CD4-positive, alpha-beta T cell treated with Interleukin-21 for 1 hour (primary cell): ENCODE data around the gene PRKAG2.

Experiments
- DNase-seq: peaks from one replicate; pipeline ENCODE4 v3.0.0-alpha.2; 2020

PRKAG2 gene

GRCh38 chr7:151704960-151705635, 171.8 kb downstream of the PRKAG2 start:
- DNase-seq: no peak

- no peak for DNase-seq
Observed at GRCh38 chr7:151704299-151704959, 172.5 kb downstream of the PRKAG2 start.

DNA sequence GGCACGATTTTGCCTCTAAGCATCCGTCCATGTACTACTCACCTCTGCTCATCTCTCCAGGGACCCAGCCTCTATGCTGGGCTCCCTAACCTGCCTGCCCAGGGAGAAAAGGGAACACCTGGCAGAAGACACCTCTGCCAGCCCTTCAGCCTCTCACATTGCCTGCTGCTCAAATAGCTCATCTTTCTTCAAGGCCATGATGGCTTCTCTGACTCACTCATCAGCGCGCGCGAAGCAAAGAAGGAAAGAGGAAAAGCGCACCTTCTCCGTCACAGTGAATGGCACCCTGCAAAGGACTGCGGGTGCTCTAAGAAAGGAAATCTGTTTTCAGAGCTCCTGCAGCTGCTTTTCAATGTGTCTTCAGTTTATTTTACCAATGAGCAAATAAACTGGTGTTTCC, 174.0 kb downstream of the PRKAG2 start:
- DNase-seq: no peak

- DNase-seq: no peak
Observed at GRCh38 chr7:151700586-151701165, 176.2 kb downstream of the PRKAG2 start.

DNA sequence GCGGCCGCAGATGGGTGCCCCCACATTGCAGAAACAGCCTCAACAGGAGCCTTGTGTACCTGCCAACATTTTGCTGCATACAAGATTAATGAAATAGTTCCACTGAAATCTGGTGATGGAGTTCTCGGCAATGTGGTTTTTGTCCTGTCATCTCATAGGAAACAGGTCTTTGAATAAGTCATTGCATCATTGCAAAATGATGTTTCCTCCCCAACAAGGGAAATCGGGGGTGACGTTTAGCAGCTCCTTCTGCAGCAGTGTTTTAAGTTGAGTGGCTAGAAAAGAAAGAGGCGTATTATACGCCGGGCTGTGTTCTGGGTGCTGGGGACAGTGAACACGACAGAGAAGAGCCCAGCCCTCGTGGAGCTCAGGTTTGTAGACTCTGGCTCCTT, 177.0 kb downstream of the PRKAG2 start:
- no peak for DNase-seq

DNA sequence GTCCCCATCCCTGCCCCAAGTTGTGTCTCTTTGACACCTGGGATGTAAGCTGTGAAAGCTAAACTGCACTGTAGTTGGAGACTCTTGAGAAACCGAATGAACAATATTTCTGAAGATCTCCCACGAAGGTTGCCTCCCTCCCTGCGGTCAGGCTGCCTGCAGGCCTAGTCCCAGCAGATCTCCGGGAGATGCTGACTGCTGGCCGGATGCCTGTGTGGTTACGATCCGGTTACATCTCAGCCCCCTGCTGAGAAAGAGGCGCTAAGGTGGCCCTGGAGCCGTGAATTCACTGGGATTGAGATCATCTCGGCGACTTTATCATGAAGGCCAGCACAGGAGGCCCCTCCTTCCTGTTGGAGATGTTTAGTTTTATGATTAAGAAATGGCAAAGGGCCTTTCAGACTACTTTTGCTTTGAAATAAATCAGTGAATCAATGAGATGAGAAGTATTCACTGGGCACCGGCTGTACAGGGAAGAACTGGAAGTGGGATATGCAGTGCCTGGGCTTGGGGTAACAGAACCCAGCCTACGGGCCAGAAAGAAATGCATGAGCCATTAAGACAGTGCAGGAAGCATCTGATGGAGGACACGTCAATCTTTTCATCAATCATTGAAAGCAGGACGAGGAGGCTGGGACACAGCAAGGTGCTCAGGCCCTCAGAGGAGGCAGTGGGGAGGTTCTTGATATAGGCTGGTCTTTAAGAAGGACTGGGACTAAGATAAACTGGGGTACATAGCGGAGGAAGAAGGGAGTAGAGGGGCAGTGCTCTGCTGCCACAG, 177.6 kb downstream of the PRKAG2 start:
- no peak for DNase-seq

DNA sequence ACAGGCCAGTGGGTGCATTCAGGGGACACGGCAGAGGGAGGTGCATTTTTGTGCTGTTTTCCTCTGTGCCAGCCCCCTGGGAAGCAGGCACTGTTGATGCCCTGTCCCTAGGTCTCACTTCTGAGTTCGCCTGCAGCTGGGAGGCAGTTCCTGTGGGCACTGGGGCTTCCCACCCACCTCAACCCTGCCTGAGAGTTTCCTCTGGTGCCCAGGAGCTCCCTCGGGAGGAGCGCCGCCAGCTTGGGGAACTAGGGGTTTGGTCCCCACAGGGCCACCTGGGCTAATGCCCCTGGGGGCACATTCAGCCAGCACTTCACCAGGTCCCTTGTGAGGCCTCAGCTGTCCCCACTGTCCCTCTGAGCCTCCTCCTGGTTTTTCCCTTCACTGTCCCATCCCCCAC, 179.0 kb downstream of the PRKAG2 start:
- no peak for DNase-seq

DNA sequence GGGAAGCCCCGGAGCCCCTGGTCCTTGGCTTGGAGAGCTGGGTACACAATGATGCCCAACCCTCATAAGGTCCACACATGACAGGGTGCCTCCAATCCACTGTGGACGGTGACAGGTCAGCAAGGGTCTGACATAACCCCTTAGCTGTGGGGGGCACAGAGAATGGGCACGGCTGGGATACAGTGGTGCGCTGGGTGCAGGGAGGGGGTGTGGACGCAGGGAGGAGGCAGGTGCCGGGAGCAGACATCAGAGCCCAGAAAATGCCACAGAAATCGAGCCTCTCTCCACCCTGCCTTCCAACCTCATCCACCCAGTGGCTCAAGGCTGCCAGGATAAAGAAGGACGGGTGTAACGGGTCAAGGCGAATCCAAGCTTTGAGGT, 179.4 kb downstream of the PRKAG2 start:
- no peak for DNase-seq

DNA sequence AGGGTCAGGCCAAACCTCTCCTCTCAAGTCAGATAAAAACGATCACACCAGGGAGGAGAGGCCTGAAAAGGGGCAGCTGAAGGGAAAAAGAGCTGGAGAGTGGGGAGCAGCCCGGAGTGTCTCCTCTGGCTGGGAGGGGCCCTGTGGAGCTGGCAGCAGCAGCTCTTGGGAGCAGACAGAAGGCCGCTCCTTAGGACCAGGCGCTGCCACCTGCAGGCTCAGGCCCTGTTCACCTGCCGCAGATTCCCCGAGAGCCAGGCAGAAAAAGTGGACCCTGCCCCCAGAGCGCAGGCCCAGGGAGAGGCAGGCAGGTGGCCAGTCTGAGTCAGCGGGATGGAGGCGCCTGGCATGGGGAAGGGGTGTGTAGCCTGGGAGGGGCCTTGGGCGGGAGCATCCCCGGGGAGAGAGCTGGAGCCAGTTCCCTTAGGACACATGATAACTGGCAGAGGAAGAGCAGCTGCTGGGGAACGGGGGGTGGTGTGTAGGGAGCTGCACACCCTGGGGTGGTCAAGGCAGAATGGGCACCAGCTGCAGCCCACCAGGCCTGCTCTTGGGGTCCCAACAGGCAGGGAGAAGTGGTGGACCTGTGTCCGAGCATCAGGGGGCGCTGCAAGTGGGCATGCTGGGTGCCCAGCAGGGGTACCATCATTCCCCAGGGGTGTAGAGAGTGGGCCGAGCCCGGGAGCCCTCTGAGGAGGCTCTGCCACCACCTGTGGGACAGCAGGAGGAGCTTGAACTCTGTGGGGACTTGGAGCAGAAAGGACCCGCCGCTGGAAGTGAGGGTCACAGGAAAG, 180.0 kb downstream of the PRKAG2 start:
- DNase-seq: no peak

GRCh38 chr7:151695951-151696541, 180.9 kb downstream of the PRKAG2 start:
- DNase-seq: no peak

DNA sequence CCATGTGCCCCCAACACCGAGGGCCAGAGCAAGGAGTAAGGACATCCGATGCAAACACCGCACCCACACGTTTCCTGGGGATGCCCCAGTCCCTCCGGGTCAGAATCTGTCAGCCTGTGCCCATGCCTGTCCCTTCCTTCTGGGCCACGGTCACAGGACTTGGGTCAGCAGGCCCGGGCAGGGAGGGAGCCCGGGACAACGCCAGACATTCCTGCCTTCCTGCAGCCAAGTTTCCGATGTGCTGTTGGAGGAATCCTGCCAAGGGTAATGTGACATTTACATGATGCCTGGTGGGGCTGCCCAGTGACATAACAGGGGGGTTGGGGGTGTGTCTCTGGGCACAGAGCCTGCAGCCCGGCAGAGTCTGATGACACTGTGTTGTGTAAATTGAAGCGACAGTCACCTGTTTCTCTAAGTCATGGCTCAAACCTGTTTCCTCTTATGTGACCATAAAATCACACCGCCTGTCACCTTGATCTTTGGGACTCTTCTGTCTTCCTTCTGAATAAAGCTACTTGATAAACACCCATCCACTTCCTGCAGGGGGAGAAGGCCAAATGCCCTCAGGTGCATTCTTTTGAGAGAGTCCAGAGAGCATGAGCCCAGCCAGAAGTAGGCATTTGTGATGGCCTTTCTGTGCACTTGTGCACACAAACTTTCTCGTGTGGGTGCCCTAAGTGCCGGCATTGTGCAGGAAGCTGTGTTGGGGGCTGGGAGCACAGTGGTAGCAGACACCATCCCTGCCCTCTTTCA, 181.9 kb downstream of the PRKAG2 start:
- DNase-seq: no peak

- DNase-seq: no peak
Observed at GRCh38 chr7:151694441-151694827, 182.5 kb downstream of the PRKAG2 start.

DNA sequence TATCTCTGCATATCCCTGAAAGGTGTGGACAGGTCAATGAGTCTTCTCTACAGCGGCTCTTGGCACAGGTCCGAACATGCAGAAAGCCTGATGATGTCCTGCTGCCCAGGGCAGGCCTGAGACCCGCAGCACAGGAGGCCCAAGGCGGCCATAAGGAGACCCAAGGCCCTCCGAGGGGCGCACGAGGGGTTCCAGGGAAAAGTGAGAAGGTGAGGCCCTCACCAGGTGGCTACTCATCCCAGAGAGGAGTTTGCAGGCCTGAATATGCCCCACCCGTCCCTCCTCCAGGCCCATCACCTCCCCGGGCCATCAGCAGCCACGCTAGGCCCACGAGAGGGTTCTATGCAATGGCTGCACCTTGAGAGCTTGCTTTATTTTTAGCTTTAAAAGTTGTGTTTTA, 183.8 kb downstream of the PRKAG2 start:
- no peak for DNase-seq

- DNase-seq: no peak
Observed at GRCh38 chr7:151692721-151693120, 184.2 kb downstream of the PRKAG2 start.

- no peak for DNase-seq
Observed at GRCh38 chr7:151691449-151691848, 185.5 kb downstream of the PRKAG2 start.

DNA sequence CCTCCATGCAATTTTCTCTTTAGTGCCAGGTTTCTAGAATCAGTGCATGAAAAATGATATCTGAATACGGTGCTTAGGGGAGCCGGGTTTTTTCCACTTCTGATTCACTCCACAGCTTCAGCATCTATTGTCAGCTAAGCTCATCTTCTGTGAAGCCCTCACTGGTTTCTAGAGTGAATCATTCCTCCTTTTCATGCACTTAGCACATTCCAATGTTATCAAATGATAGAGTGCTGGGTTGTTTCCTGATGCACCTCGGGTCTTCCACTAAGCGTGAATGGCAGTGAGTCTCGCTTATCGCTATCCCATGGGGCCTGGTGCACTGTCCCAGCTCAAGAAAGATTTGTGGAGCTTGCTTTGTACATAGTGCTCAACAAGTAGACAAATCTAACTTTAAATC, 186.3 kb downstream of the PRKAG2 start:
- DNase-seq: no peak

- no peak for DNase-seq
Observed at GRCh38 chr7:151689196-151689971, 187.5 kb downstream of the PRKAG2 start.

DNA sequence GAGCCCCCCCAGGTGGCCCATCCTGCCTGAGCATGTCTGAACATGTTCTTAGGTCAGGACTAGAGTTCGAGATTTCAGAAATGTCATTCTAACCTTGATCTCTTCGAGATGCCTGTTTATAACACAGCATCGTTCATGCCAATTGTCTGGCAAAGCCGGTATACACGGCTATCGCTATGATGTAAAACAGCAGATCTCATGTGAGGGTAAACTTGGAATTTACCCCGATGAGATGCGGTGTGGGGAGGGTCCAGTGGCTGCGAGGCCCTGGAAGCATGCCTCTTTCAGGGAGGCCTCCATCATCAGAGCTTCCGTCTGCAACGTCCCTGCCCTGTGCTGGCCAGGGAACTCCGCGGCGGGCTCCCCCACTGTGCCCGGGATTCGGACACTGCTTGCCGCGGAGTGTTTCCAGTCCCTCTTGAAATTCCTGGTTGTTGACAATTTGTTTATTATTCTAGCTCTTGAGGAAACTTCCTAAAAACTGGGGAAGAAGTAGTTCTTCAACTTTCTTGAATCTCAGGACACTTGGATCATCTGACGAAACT, 188.6 kb downstream of the PRKAG2 start:
- DNase-seq: no peak

DNA sequence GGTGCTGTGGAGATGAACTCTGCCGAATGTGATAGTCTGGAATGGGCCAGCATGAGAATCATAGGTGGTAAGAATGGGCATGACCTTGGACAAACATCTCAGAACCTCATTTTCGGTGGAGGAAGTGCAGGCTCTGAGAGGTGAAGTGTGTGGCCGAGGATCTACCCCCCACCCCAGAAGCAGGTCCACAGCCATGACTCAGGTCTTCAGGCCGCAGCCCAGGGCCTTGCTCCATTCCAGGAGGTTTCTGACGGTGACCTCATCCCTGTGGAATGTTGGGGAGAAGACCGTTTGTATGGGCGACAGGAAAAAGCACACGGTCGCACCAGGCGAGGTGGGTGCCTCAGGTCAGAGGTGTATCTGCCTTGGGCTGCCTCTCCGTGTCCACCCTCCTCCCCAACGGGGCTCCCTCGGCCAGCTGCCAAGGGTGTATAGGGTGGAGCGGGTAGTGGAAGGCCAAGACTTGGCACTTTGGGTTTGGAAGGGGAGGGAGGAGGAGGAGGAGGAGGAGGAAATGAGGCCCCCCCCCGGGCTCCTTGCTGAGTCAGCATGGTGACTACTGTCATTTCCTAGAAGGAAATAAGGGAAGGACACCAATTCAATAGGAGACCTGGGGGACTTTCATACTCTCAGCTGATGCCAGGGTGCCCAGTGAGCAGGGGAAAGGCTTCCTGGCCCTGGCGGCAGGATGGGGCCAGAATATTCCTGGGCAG, 189.2 kb downstream of the PRKAG2 start:
- no peak for DNase-seq

DNA sequence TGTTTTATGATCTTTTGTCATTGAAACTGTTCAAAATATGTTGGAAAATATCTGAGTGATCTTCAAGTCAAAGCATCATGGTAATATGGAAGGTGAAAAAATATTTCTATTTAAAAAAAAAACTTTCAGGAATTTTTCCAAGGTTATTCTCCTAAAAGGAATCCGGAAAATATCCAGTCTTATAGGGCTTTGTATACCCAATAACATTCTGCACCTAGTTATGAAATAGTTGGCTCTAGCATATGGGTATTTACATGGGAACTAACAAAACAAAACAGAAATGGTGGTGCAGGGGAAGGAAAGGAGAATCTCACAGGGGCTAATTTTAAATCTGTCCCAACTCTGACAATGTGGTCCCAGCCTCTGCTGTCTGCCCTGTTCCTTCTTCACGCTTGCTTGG, 190.1 kb downstream of the PRKAG2 start:
- no peak for DNase-seq
